Limb (tissue), 2 donors: ENCODE data around the gene HYOU1.
A peak's percentile ranks its signal among the peaks of the same experiment; 100 is the strongest.
"Not testable (repeated sequence)": the region's sequence is repeated elsewhere in the genome, so short reads cannot be mapped to it uniquely, and the experiment has no call there.

Experiments used
- DNase-seq, 2 donors: peaks; one replicate each; pipeline ENCODE4 v3.0.0-alpha.2; 2016; ENCODE audit errors: extremely low spot score in 2 of 2

The HYOU1 gene, protein sequence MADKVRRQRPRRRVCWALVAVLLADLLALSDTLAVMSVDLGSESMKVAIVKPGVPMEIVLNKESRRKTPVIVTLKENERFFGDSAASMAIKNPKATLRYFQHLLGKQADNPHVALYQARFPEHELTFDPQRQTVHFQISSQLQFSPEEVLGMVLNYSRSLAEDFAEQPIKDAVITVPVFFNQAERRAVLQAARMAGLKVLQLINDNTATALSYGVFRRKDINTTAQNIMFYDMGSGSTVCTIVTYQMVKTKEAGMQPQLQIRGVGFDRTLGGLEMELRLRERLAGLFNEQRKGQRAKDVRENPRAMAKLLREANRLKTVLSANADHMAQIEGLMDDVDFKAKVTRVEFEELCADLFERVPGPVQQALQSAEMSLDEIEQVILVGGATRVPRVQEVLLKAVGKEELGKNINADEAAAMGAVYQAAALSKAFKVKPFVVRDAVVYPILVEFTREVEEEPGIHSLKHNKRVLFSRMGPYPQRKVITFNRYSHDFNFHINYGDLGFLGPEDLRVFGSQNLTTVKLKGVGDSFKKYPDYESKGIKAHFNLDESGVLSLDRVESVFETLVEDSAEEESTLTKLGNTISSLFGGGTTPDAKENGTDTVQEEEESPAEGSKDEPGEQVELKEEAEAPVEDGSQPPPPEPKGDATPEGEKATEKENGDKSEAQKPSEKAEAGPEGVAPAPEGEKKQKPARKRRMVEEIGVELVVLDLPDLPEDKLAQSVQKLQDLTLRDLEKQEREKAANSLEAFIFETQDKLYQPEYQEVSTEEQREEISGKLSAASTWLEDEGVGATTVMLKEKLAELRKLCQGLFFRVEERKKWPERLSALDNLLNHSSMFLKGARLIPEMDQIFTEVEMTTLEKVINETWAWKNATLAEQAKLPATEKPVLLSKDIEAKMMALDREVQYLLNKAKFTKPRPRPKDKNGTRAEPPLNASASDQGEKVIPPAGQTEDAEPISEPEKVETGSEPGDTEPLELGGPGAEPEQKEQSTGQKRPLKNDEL

DNA sequence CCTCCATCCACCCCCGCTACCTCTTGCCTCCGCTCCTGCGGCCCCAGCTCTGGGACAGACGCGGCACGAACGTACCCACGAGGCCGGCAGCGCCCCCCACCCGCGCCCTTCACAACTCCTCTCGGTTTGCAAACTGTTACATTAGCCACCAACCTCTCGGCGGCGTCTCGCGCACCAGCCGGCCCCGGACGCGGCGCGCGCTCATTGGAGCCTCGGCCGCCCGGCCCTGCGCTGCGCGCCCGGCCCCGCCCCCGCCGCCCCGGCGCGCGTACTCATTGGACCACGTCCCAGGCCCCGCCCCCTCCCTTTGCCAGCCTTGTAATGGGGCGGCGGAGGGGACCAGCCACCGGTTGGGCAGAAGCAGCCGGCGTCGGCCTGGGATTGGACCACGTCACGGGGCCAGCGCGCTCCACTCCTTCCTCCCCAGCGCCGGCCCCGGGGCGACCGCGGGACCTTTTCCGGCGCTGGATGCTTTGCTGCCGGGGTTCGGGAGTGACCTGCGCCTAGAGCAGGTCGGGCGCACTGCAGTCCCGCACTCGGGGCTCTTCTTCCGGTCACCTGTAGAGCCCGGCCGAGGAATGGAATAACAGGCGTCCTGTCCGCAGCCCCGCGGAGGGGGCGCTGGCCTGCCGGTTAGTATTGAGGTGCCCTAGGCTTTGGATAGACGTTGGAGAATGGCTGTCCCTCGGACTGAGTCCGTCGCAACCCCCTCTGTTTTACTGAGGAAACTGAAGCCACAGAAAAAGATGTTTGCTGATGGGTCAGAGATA lies at the start of gene HYOU1:
Gene HYOU1 (minus strand): TSS at position 206 of the 770 bp plus-strand sequence. CDS start 1,045 bp downstream, outside the sequence.
- DNase-seq: peak; percentile 96 to 99

DNA sequence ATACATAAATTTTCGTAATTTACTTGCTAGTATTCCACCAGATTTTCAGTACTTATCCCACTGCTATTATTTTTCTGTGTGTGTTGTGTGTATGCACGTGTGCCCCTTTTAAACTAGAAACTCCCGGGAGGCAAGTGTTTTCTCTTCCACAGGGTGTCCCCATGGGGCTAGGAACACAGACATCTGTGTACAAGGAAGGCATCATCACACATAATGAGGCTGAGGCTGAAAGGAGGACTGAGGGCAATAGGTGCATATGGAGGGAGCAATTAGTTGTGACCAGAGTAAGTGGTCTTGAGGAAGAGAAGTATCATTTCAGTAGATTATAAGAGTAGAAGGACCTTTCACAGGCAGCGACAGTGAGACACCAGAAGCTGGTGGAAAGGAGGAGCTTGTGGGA lies 46.8 kb upstream of the HYOU1 start:
- no peak for DNase-seq

DNA sequence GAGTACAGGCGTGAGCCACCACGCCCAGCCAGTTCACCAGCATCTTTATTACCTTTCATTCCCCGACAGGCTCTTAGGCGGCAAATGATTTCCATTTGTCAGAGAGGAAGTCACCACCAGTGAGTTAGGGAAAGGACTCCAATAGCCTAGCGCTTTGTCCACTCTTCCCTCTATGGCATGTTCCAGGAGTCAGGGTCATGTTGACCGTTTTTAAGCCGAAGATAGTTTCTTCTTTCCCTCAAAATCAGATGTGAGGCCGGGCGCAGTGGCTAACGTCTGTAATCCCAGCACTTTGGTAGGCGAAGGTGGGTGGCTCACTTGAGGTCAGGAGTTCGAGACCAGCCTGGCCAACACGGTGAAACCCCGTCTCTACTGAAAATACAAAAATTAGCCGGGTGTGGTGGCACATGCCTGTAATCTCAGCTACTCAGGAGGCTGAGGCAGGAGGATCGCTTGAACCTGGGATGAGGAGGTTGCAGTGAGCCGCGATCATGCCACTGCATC lies 46.2 kb upstream of the HYOU1 start:
- DNase-seq: not testable (repeated sequence)

GRCh38 chr11:119101759-119102423 lies 44.9 kb upstream of the HYOU1 start, which contains the start of gene DPAGT1:
Gene DPAGT1 (minus strand): TSS chr11:119101853. CDS start chr11:119101655, 198 bp downstream.
- peak; percentile 91 to 97 for DNase-seq

DNA sequence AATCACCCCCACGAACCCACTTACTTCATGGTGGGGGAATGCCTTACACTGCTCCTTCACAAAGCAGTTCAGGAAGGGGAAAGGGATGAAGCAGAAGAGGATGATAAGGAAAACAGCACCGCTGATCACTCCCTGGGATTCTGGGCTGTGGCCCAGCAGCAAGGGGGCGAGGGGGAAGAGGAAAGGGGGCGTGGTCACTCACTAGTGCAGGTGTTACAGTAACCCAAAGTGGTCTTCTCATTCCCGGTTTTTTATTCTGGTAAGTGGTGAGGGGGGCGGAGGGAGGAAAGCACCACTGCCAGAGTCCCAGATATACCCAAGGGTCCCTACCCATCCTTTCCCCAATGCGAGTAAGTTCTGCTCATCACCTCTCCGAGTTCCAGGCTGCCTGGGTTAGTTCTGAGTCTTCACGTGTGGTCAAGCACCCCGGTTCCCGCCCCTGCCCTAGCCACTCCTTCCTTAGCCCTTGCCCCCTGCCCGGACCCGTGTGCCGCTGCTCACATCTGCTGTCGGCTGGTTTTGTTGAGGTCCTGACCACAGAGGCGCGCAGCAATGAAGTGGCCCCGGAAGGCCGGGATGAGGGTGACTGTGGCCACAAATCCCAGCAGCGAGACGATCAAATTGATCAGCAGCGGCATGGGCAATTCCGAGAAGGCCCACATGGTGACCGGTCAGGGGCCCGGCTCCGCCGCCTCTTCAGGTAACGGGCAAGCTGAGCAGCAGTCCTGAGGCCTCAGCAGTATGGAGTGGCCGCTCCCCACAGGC lies 44.2 kb upstream of the HYOU1 start:
- peak in 1 of 2 donors; percentile 51 for DNase-seq

DNA sequence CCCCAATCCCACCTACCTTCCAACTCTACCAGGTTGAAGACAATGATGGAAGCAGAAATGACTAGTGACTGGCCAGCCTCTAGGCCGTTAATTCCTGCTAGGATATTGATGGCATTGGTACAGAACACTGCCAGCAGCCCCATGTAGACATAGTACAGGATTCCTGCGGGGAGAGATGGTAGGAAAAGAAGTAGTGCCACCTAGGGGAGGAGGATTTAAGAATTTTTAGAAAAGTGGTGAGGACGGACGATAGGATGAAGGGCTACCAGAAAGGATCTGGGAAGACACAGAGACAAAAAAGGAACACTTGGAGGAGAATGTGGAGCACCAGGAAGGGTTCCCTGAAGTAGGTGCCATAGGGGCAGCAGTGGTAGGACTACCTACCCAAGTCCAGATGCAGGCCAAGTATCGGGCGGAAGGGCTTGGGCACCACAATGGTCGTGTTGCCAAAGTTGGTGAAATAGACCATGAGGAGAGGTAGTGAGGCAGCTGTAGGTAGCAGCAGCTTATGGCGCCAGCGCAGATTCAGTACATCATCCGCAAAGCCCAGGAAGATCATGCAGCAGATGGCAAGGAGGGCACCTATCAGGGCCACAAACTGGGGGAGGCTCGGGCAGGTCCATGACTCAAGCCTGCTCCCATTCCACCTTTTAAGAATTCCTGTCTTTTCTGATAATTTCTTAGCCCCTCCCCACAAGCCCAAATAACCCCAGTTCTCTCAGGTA lies 43.4 kb upstream of the HYOU1 start:
- DNase-seq: no peak

GRCh38 chr11:119099711-119100110 lies 42.7 kb upstream of the HYOU1 start:
- DNase-seq: no peak

DNA sequence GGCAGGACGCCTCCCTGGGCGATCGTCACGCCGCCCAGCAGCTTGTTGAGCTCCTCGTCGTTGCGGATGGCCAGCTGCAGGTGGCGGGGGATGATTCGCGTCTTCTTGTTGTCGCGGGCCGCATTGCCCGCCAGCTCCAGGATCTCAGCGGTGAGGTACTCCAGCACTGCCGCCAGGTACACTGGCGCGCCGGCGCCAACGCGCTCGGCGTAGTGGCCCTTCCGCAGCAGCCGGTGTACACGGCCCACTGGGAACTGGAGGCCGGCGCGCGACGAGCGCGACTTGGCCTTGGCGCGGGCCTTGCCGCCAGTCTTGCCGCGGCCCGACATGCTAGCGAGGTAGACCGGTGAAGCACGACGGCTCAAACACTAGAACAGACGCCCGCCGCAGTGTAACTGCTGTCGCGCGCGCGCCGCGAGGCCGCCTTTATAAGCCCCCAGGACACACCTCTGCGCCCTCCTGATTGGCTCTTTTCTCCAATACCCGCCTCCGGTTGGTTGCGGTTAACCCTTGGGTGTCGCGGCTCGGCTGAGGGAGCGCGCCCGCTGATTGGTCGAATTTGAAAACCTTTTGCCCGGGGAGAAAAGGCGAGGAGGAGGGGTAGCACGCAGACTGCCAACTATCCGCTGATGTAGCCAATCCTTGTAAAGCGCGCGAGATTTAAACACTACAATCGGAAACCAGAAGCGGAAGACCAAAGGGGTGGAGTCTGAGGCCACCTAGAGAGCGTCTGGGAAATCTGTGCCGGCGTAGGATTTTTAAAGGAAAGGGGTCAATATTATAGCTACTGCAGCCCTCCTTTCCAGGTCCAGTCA lies 38.3 kb upstream of the HYOU1 start:
- DNase-seq: peak; percentile 99

- peak; percentile 71 to 84 for DNase-seq
These were observed 37.7 kb upstream of the HYOU1 start for GRCh38 chr11:119094816-119095065.

DNA sequence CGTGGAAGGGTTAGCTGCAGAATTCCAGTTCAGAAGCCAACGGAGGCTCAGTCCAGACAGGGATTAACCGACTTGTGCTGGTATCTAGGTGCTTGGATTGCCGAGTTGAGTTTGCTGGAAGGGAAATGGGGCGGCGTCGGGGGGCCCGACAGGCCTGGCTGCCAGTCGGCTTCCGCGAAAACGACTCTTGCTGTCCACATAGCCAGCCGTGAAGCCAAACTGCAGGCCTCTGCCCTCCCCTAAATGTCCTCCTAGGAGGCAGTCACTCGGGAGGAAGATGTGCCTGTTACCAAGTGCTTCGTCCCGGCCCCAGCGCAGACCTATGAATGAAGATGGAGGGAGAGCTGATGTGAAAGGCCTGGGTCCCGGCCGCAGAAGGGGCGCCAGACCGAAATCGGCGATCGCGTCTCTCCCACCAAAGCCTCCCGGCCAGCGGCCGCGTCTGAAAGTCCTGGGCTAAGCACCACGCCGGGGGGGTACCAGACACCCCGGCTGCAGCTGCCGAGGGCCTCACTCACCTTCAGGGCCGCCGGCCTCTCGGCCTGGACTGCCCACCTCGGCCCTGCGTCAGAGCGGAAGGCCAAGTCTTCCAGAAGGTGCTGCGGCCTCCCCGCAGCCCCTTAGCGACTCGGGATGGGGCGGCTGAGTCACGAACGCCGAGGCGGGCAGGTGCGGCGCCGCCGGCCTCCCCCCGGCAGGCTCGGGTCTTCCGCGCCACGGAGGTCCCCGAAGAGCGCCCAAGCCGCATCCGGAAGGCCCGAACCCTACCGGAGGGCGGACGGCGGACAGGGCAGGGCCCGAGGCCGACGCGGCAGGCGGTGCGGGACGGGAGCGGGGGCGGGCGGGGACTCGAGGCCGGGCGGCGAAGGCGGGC lies 37.2 kb upstream of the HYOU1 start:
- peak in 1 of 2 donors; percentile 59 for DNase-seq

DNA sequence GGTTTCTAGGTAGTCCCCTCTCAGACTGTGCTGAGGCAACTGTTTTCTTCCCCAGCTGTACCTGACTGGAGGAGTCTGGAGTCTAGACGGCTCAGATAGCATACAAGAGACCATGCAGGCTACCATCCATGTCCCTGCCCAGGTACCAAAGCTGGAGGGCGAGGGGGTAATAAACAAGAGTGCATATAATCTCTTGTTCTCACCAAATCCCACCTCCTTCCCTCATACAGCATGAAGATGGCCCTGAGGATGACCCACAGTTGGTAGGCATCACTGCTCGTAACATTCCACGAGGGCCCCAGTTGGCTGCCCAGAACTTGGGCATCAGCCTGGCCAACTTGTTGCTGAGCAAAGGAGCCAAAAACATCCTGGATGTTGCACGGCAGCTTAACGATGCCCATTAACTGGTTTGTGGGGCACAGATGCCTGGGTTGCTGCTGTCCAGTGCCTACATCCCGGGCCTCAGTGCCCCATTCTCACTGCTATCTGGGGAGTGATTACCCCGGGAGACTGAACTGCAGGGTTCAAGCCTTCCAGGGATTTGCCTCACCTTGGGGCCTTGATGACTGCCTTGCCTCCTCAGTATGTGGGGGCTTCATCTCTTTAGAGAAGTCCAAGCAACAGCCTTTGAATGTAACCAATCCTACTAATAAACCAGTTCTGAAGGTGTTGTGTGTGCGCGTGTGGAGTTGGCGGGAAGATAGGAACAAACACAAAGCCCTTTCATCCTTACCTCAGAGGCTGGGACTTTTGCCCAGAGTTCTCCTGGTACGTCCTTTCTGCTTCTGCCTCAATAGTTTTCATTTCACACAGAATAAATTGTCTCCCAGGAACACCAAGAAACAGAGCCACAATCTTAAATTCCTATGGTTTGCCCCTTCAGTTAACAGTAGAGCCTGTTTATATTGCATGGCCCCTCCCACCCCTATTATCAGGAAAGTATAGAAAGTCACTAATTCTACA lies 36.2 kb upstream of the HYOU1 start:
- DNase-seq: no peak

DNA sequence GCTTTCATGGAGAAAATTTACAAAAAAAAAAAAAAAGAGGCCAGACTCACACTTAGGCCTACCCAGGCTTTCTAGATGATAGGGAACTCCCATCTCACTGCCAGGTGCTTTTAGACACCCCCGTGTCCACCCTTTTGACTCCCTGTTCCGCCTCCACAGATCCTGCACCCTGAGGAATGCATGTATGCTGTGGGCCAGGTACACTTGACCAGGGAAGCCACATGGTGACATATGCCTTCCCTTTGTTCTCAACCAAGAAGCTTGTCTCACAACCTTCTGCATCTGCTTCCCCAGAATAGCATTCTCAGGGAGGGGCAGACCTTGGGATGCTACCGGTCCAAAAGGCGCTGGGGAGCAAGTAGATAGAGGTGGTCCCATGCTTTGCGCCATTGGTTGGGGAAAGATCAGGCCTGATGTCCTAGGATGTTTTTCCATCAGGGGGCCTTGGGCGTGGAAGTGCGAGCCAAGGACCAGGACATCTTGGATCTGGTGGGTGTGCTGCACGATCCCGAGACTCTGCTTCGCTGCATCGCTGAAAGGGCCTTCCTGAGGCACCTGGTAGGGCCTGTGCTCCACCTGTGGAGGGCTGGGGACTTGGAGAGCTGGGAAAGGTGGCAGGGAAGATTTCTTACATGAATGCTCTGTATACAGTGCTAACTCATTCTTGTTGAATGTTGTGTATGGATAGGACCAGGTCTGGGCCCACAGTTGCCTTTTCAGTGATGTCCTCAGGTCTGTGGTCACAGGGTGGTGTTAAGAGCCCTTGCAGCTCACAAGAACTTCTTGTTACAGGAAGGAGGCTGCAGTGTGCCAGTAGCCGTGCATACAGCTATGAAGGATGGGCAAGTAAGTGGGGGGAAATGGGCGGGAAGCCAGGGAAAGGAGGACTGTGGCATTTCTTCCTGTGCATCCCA lies 35.2 kb upstream of the HYOU1 start:
- DNase-seq: no peak

GRCh38 chr11:119091178-119091577 lies 34.2 kb upstream of the HYOU1 start:
- no peak for DNase-seq

GRCh38 chr11:119089319-119089718 lies 32.3 kb upstream of the HYOU1 start:
- DNase-seq: no peak

- no peak for DNase-seq
These were observed 31.4 kb upstream of the HYOU1 start for GRCh38 chr11:119088406-119088805.
